PFSK-1 (cell line): ENCODE results near the gene AMPD3.

Source experiments
- FOXP2 ChIP-seq: optimal IDR thresholded peaks from 2 replicates; pipeline ENCODE3; 2011; ENCODE audit warnings: borderline replicate concordance, control low read depth, inconsistent platforms; ENCODE audit not compliant: insufficient read depth; ENCODE audit errors: extremely low read length, extremely low read depth
- POLR2AphosphoS5 ChIP-seq: IDR thresholded peaks from 2 replicates; pipeline ENCODE4 v1.6.1; 2012; ENCODE audit warnings: low read depth, mild to moderate bottlenecking, control low read depth, low read length, moderate library complexity
- SIN3A ChIP-seq: IDR thresholded peaks from 2 replicates; pipeline ENCODE4 v1.6.1; 2012; ENCODE audit warnings: mild to moderate bottlenecking, low read length, moderate library complexity, borderline replicate concordance; ENCODE audit not compliant: insufficient read depth
- TAF1 ChIP-seq: IDR thresholded peaks from 2 replicates; pipeline ENCODE4 v1.6.1; 2012; ENCODE audit warnings: low read length, control low read depth, borderline replicate concordance; ENCODE audit not compliant: insufficient read depth
- TF ChIP-seq, protein P1 (sequence below), 2 experiments: IDR thresholded peaks; 2 replicates each; pipeline versions ENCODE4 v1.6.1 to v1.8.0; 2011 to 2012; ENCODE audit warnings: low read depth in 2 of 2, low read length in 2 of 2, control low read depth in 1 of 2, inconsistent platforms in 1 of 2, mild to moderate bottlenecking in 1 of 2, moderate library complexity in 1 of 2; ENCODE audit not compliant: insufficient read depth in 1 of 2

DNA sequence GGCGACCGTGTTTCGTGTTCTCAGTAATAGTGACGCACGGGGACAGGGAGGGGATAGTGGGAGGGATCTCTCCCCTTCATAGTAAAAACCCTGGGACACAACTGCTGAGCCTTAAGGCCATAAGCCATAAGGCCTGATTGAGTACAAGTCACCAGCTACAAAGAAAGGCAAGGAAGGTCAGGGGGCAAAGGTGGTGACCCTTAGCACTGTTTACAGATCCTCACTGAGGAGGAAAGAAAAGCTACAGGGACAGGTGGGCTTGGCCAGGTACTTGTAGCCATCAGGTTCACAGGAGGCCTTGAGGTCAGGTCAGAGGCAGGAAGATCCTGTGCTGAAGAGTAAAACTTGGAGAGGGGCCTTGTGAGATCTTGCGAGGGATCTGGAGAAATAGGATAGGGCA lies 15.1 kb upstream of the AMPD3 start:
- TF ChIP-seq, protein P1, sequence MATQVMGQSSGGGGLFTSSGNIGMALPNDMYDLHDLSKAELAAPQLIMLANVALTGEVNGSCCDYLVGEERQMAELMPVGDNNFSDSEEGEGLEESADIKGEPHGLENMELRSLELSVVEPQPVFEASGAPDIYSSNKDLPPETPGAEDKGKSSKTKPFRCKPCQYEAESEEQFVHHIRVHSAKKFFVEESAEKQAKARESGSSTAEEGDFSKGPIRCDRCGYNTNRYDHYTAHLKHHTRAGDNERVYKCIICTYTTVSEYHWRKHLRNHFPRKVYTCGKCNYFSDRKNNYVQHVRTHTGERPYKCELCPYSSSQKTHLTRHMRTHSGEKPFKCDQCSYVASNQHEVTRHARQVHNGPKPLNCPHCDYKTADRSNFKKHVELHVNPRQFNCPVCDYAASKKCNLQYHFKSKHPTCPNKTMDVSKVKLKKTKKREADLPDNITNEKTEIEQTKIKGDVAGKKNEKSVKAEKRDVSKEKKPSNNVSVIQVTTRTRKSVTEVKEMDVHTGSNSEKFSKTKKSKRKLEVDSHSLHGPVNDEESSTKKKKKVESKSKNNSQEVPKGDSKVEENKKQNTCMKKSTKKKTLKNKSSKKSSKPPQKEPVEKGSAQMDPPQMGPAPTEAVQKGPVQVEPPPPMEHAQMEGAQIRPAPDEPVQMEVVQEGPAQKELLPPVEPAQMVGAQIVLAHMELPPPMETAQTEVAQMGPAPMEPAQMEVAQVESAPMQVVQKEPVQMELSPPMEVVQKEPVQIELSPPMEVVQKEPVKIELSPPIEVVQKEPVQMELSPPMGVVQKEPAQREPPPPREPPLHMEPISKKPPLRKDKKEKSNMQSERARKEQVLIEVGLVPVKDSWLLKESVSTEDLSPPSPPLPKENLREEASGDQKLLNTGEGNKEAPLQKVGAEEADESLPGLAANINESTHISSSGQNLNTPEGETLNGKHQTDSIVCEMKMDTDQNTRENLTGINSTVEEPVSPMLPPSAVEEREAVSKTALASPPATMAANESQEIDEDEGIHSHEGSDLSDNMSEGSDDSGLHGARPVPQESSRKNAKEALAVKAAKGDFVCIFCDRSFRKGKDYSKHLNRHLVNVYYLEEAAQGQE (IDR thresholded peaks at IDR 0.05; ENCODE audit: insufficient read depth in 1 of 2, low read depth in 2 of 2, low read length in 2 of 2), result no peak
- TF ChIP-seq TAF1 (no peak), POLR2AphosphoS5 (no peak), SIN3A (no peak), FOXP2 (no peak)
